Activated CD8-positive, alpha-beta memory T cell treated with anti-CD3 and anti-CD28 coated beads for 48 hours (primary cell): ENCODE results near the gene STRBP.
A peak's percentile ranks its signal among the peaks of the same experiment; 100 is the strongest.
"Not testable (repeated sequence)": the region's sequence is repeated elsewhere in the genome, so short reads cannot be mapped to it uniquely, and the experiment has no call there.

Experiments
- DNase-seq, 3 experiments: peaks; one replicate each; pipeline ENCODE4 v3.0.0-alpha.2; 2020; ENCODE audit warnings: low read depth in 2 of 3, low spot score in 2 of 3

Gene STRBP

GRCh38 chr9:123251324-123251723, 17.1 kb downstream of the STRBP start:
- DNase-seq, result no peak

- no peak for DNase-seq
These were observed 17.9 kb downstream of the STRBP start for GRCh38 chr9:123250504-123250903.

- DNase-seq, result not testable (repeated sequence)
These were observed 19.2 kb downstream of the STRBP start for GRCh38 chr9:123249162-123249561.

GRCh38 chr9:123248630-123249029, 19.8 kb downstream of the STRBP start:
- DNase-seq, result no peak

GRCh38 chr9:123246534-123246933, 21.9 kb downstream of the STRBP start:
- no peak for DNase-seq

GRCh38 chr9:123239726-123240125, 28.7 kb downstream of the STRBP start:
- DNase-seq, result no peak

- DNase-seq, result no peak
These were observed 30.0 kb downstream of the STRBP start for GRCh38 chr9:123238365-123238764.

- no peak for DNase-seq
These were observed 31.2 kb downstream of the STRBP start for GRCh38 chr9:123237220-123237619.

GRCh38 chr9:123235448-123235847, 32.9 kb downstream of the STRBP start:
- no peak for DNase-seq

GRCh38 chr9:123234853-123235252, 33.5 kb downstream of the STRBP start:
- no peak for DNase-seq

- no peak for DNase-seq
These were observed 36.1 kb downstream of the STRBP start for GRCh38 chr9:123232332-123232731.

- DNase-seq, result no peak
These were observed 37.0 kb downstream of the STRBP start for GRCh38 chr9:123231421-123231820.

GRCh38 chr9:123228967-123229366, 39.4 kb downstream of the STRBP start:
- no peak for DNase-seq

GRCh38 chr9:123225995-123226394, 42.4 kb downstream of the STRBP start:
- no peak for DNase-seq

- DNase-seq, result peak in 2 of 3 experiments; percentile 18 to 32
These were observed 43.0 kb downstream of the STRBP start for GRCh38 chr9:123225374-123225813.

GRCh38 chr9:123220127-123220526, 48.3 kb downstream of the STRBP start:
- no peak for DNase-seq

- no peak for DNase-seq
These were observed 49.6 kb downstream of the STRBP start for GRCh38 chr9:123218831-123219230.

GRCh38 chr9:123217128-123217654, 51.2 kb downstream of the STRBP start:
- no peak for DNase-seq

GRCh38 chr9:123216251-123216797, 52.1 kb downstream of the STRBP start:
- DNase-seq, result no peak

GRCh38 chr9:123211081-123211480, 57.3 kb downstream of the STRBP start:
- DNase-seq, result no peak

GRCh38 chr9:123208626-123209174, 59.7 kb downstream of the STRBP start:
- no peak for DNase-seq

GRCh38 chr9:123206065-123206464, 62.3 kb downstream of the STRBP start:
- DNase-seq, result no peak

GRCh38 chr9:123201083-123201482, 67.3 kb downstream of the STRBP start:
- no peak for DNase-seq
